Liver (tissue), 9 donors: ENCODE results near the gene MSANTD7. TPM values are rescaled to one million over a fixed set of nuclear protein-coding genes. Genes with fewer than 3 reads are reported as not detected.

ENCODE experiments used
- DNase-seq: peaks from one replicate; pipeline ENCODE4 v3.0.0-alpha.2; 2017; ENCODE audit warnings: low spot score
- H3K27ac ChIP-seq, 2 donors: one replicate each; pipeline ENCODE4 v1.7.0; 2013; ENCODE audit warnings: inconsistent platforms in 2 of 2, low read length in 2 of 2, control low read depth in 1 of 2, low read depth in 1 of 2, mild to moderate bottlenecking in 1 of 2
- H3K27me3 ChIP-seq, 4 donors: one replicate each; pipeline versions ENCODE4 v1.6.1 to v1.7.0; 2013; ENCODE audit warnings: low read length in 3 of 4, inconsistent platforms in 1 of 4, mild to moderate bottlenecking in 1 of 4, moderate library complexity in 1 of 4; ENCODE audit not compliant: control insufficient read depth in 4 of 4, insufficient read depth in 4 of 4
- H3K36me3 ChIP-seq, 4 donors: one replicate each; pipeline versions ENCODE4 v1.6.1 to v1.7.0; 2013; ENCODE audit warnings: low read length in 3 of 4, mild to moderate bottlenecking in 3 of 4, low read depth in 1 of 4, moderate library complexity in 1 of 4; ENCODE audit not compliant: control insufficient read depth in 4 of 4, insufficient read depth in 3 of 4
- H3K4me1 ChIP-seq, 4 donors: one replicate each; pipeline versions ENCODE4 v1.6.1 to v1.7.0; 2013; ENCODE audit warnings: low read length in 3 of 4, mild to moderate bottlenecking in 3 of 4, moderate library complexity in 1 of 4; ENCODE audit not compliant: control insufficient read depth in 4 of 4, insufficient read depth in 4 of 4
- H3K4me3 ChIP-seq, 3 donors: one replicate each; pipeline versions ENCODE4 v1.6.1 to v1.7.0; 2013; ENCODE audit warnings: low read length in 3 of 3, control low read depth in 1 of 3, low read depth in 1 of 3, mild to moderate bottlenecking in 1 of 3
- H3K9ac ChIP-seq, 2 donors: one replicate each; pipeline ENCODE4 v1.7.0; 2013; ENCODE audit warnings: low read length in 2 of 2, mild to moderate bottlenecking in 2 of 2, moderate library complexity in 2 of 2, control low read depth in 1 of 2, low read depth in 1 of 2
- H3K9me3 ChIP-seq, 4 donors: one replicate each; pipeline versions ENCODE4 v1.6.1 to v1.7.0; 2013; ENCODE audit warnings: low read length in 3 of 4; ENCODE audit not compliant: control insufficient read depth in 4 of 4
- FOXA1 ChIP-seq: IDR thresholded peaks from 2 replicates; pipeline ENCODE4 v1.6.1; 2016; ENCODE audit warnings: antibody characterized with exemption
- FOXA2 ChIP-seq: IDR thresholded peaks from 2 replicates; pipeline ENCODE4 v1.6.1; 2016; ENCODE audit warnings: antibody characterized with exemption
- GABPA ChIP-seq, 2 donors: IDR thresholded peaks in 1 of 2; conservative IDR thresholded peaks in 1 of 2; 2 replicates each; pipeline ENCODE4 v1.6.1; 2016; ENCODE audit warnings: antibody characterized with exemption in 2 of 2, mild to moderate bottlenecking in 1 of 2, moderate library complexity in 1 of 2
- HNF4G ChIP-seq: IDR thresholded peaks from 2 replicates; pipeline ENCODE4 v1.6.1; 2016; ENCODE audit warnings: antibody characterized with exemption
- JUND ChIP-seq, 2 donors: IDR thresholded peaks; 2 replicates each; pipeline ENCODE4 v1.6.1; 2016; ENCODE audit warnings: antibody characterized with exemption in 2 of 2
- NR2F2 ChIP-seq: IDR thresholded peaks from 2 replicates; pipeline ENCODE4 v1.6.1; 2016; ENCODE audit warnings: antibody characterized with exemption
- RXRA ChIP-seq, 2 donors: IDR thresholded peaks; 2 replicates each; pipeline ENCODE4 v1.6.1; 2017 to 2018; ENCODE audit warnings: antibody characterized with exemption in 2 of 2, mild to moderate bottlenecking in 1 of 2
- SP1 ChIP-seq: IDR thresholded peaks from 2 replicates; pipeline ENCODE4 v1.6.1; 2018; ENCODE audit warnings: antibody characterized with exemption, mild to moderate bottlenecking
- WGBS: extraction: QIAGEN DNeasy Blood & Tissue Kit; methylation state at CpG from one replicate; pipeline ENCODE4 v1.1.7; 2013; 5-methylcytosine and 5-hydroxymethylcytosine counted together
- polyA plus RNA-seq, 2 donors: library from polyadenylated mRNA; stranded (reverse) in 1 of 2; unstranded in 1 of 2; fragments of 200-250 nt in 1 of 2; fragments of >200 nt in 1 of 2; fragmentation: Nextera tagmentation in 1 of 2; extraction: Ambion mirVana in 1 of 2; gene quantifications; one replicate each; pipeline versions ENCODE4 v1.2.1 to v1.2.3, GENCODE V29; 2013 to 2015
- total RNA-seq, 2 donors: library from RNA; depleted of rRNA; stranded (reverse); fragments of >200 nt; gene quantifications; one replicate each; pipeline ENCODE4 v1.2.3, GENCODE V29; 2014
- TF ChIP-seq, protein P1 (sequence below): IDR thresholded peaks from 2 replicates; pipeline ENCODE4 v1.6.1; 2016; ENCODE audit warnings: antibody characterized with exemption
- TF ChIP-seq, protein P2 (sequence below): fragments of 150-350 bp; IDR thresholded peaks from 2 replicates; pipeline ENCODE4 v1.5.1; 2017; ENCODE audit warnings: improper control_type of control experiment, low read depth, low read length; ENCODE audit not compliant: missing input control
- TF ChIP-seq, protein P3 (sequence below): IDR thresholded peaks from 2 replicates; pipeline ENCODE4 v1.6.1; 2016; ENCODE audit warnings: antibody characterized with exemption, mild to moderate bottlenecking
- donor health status: healthy.
- donor health status: healthy.
- donor health status: healthy.
- donor health status: healthy.
- donor health status: healthy.

MSANTD7 gene
- total and polyA plus RNA-seq, 4 donors: 0.82 to 8.5 (median 3.5) TPM

DNA sequence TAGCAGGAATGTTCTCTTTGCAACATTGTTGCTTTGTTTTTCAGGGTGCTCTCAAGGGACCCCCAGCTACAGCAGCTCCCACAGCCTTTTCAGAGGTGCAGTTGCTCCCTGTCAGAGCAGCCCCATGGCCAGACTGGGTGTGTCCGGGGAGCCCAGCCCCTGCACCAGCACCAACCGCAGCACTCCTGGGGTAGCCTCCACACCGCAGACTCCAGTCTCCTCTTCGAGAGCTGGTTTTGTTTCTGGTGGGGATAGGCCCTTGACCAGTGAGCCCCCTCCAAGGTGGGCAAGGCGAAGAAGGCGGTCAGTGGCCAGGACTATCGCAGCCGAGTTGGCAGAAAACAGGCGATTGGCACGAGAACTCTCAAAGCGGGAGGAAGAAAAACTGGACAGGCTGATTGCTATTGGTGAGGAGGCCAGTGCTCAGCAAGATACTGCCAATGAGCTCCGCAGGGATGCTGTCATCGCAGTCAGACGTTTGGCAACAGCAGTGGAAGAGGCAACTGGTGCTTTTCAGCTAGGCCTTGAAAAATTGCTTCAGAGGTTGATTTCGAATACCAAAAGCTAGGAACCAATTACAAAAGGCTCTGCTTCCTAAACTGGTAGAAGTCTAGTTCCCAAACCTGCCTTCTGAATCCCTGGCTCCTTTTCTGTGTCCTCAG lies 5.4 kb downstream of the MSANTD7 start:
- H3K4me1 ChIP-seq: peaks cover 0 to 11% (median 6%) of the 10 kb centered on the region in 4 donors
- no peak for TF ChIP-seq JUND (IDR thresholded peaks at IDR 0.05)
- no peak for TF ChIP-seq HNF4G
- no peak for TF ChIP-seq GABPA (IDR thresholded peaks at IDR 0.05 in 1 of 2, conservative IDR thresholded peaks at IDR 0.05 in 1 of 2)
- TF ChIP-seq SP1: no peak
- TF ChIP-seq, protein P1, sequence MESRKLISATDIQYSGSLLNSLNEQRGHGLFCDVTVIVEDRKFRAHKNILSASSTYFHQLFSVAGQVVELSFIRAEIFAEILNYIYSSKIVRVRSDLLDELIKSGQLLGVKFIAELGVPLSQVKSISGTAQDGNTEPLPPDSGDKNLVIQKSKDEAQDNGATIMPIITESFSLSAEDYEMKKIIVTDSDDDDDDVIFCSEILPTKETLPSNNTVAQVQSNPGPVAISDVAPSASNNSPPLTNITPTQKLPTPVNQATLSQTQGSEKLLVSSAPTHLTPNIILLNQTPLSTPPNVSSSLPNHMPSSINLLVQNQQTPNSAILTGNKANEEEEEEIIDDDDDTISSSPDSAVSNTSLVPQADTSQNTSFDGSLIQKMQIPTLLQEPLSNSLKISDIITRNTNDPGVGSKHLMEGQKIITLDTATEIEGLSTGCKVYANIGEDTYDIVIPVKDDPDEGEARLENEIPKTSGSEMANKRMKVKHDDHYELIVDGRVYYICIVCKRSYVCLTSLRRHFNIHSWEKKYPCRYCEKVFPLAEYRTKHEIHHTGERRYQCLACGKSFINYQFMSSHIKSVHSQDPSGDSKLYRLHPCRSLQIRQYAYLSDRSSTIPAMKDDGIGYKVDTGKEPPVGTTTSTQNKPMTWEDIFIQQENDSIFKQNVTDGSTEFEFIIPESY: no peak
- TF ChIP-seq, protein P2, sequence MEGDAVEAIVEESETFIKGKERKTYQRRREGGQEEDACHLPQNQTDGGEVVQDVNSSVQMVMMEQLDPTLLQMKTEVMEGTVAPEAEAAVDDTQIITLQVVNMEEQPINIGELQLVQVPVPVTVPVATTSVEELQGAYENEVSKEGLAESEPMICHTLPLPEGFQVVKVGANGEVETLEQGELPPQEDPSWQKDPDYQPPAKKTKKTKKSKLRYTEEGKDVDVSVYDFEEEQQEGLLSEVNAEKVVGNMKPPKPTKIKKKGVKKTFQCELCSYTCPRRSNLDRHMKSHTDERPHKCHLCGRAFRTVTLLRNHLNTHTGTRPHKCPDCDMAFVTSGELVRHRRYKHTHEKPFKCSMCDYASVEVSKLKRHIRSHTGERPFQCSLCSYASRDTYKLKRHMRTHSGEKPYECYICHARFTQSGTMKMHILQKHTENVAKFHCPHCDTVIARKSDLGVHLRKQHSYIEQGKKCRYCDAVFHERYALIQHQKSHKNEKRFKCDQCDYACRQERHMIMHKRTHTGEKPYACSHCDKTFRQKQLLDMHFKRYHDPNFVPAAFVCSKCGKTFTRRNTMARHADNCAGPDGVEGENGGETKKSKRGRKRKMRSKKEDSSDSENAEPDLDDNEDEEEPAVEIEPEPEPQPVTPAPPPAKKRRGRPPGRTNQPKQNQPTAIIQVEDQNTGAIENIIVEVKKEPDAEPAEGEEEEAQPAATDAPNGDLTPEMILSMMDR: no peak
- TF ChIP-seq NR2F2: no peak
- no peak for TF ChIP-seq FOXA2
- H3K4me3 ChIP-seq: no peak overlapping the region
- DNase-seq: no peak
- no peaks in the 10 kb centered on the region for H3K9me3 ChIP-seq
- 96% methylated on average over 15 of the region's 15 CpGs for WGBS
- H3K9ac ChIP-seq: no peak overlapping the region
- H3K27me3 ChIP-seq: no peaks in the 10 kb centered on the region
- H3K27ac ChIP-seq: no peak overlapping the region
- H3K36me3 ChIP-seq: peaks cover 3 to 34% (median 24%) of the 10 kb centered on the region in 4 donors

DNA sequence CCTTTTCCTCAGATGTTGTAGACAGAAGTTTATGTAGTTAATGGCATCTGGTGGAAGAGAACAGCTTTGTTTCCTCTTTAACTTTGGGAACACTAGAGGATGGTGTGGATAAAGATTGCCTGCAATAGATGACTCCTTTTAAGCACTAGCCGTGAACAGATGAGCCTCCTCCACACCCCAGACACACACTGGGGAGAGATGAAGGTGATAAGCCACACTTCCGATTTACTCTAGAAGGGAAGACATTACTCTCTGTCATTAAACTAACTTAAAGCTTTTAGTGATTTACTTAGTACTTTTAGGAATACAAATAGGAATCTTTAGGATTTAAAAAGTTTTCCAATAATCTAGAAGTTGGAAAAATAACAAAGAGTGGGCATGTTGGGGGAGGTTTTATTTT lies 6.8 kb downstream of the MSANTD7 start:
- no peak overlapping the region for H3K4me3 ChIP-seq
- no peaks in the 10 kb centered on the region for H3K9me3 ChIP-seq
- H3K4me1 ChIP-seq: no peaks in the 10 kb centered on the region
- H3K36me3 ChIP-seq: peaks cover 7 to 35% (median 29%) of the 10 kb centered on the region in 4 donors
- no peak for DNase-seq
- no peak overlapping the region for H3K9ac ChIP-seq
- TF ChIP-seq SP1 (no peak), HNF4G (no peak), FOXA1 (no peak), RXRA (IDR thresholded peaks at IDR 0.05) (no peak), NR2F2 (no peak)
- TF ChIP-seq, protein P3, sequence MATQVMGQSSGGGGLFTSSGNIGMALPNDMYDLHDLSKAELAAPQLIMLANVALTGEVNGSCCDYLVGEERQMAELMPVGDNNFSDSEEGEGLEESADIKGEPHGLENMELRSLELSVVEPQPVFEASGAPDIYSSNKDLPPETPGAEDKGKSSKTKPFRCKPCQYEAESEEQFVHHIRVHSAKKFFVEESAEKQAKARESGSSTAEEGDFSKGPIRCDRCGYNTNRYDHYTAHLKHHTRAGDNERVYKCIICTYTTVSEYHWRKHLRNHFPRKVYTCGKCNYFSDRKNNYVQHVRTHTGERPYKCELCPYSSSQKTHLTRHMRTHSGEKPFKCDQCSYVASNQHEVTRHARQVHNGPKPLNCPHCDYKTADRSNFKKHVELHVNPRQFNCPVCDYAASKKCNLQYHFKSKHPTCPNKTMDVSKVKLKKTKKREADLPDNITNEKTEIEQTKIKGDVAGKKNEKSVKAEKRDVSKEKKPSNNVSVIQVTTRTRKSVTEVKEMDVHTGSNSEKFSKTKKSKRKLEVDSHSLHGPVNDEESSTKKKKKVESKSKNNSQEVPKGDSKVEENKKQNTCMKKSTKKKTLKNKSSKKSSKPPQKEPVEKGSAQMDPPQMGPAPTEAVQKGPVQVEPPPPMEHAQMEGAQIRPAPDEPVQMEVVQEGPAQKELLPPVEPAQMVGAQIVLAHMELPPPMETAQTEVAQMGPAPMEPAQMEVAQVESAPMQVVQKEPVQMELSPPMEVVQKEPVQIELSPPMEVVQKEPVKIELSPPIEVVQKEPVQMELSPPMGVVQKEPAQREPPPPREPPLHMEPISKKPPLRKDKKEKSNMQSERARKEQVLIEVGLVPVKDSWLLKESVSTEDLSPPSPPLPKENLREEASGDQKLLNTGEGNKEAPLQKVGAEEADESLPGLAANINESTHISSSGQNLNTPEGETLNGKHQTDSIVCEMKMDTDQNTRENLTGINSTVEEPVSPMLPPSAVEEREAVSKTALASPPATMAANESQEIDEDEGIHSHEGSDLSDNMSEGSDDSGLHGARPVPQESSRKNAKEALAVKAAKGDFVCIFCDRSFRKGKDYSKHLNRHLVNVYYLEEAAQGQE: no peak
- TF ChIP-seq, protein P1: no peak
- H3K27ac ChIP-seq: no peak overlapping the region
- WGBS: 88% methylated on average over 2 of the region's 2 CpGs
- H3K27me3 ChIP-seq: no peaks in the 10 kb centered on the region
